Endothelial cell of umbilical vein (primary cell): ENCODE results near the gene CMIP. TPM values are rescaled to one million over a fixed set of nuclear protein-coding genes. Genes with fewer than 3 reads are reported as not detected.

ENCODE experiments used
- BruUV-seq: library from RNA; stranded (reverse); fragments of 400-500 nt; replicated peaks from 2 replicates; lab custom pipeline; 2021; lab: Mats Ljungman, UMichigan
- CTCF ChIA-PET: fragments of 300-600, 350-600 bp; sonication (Branson Sonifier 250); formaldehyde crosslinking; loops from one replicate; lab custom pipeline; 2021; ENCODE audit warnings: antibody characterized with exemption, inconsistent platforms; lab: Charles Lee
- POLR2A ChIA-PET: fragments of 300-600, 350-600 bp; sonication (Branson Sonifier 250); formaldehyde crosslinking; loops from one replicate; lab custom pipeline; 2021; ENCODE audit warnings: antibody characterized with exemption, inconsistent platforms; lab: Charles Lee
- DNase-seq: peaks from one replicate; pipeline ENCODE4 v3.0.0-alpha.2; 2011; ENCODE audit warnings: low read depth, low spot score
- FAIRE-seq: peaks from 2 replicates; lab custom pipeline; 2011; peaks lifted over from hg19 to GRCh38; lab: Jason Lieb, UNC
- H2AFZ ChIP-seq: 2 replicates; pipeline ENCODE4 v1.6.0; 2012; ENCODE audit warnings: low read depth, low read length, control low read depth, inconsistent platforms
- H3K27ac ChIP-seq: 2 replicates; pipeline ENCODE4 v1.5.1; 2011; ENCODE audit warnings: low read depth, mild to moderate bottlenecking, control low read depth, low read length, moderate library complexity; ENCODE audit not compliant: insufficient read depth
- H3K27me3 ChIP-seq, 2 experiments: 2 replicates each; pipeline versions ENCODE4 v1.6.0 to v1.6.1; 2011; ENCODE audit warnings: low read length in 2 of 2, mixed read lengths in 1 of 2; ENCODE audit not compliant: control insufficient read depth in 2 of 2, insufficient read depth in 2 of 2
- H3K36me3 ChIP-seq, 2 experiments: 2 replicates in 1 of 2; 3 replicates in 1 of 2; pipeline ENCODE4 v1.5.1; 2011; ENCODE audit warnings: low read length in 2 of 2, mild to moderate bottlenecking in 1 of 2, moderate library complexity in 1 of 2; ENCODE audit not compliant: control insufficient read depth in 2 of 2, insufficient read depth in 2 of 2; ENCODE audit errors: extremely low read depth in 1 of 2
- H3K4me1 ChIP-seq: 3 replicates; pipeline ENCODE4 v1.5.1; 2011; ENCODE audit warnings: mild to moderate bottlenecking, low read length; ENCODE audit not compliant: control insufficient read depth, insufficient read depth; ENCODE audit errors: extremely low read depth
- H3K4me2 ChIP-seq: 2 replicates; pipeline ENCODE4 v1.6.1; 2011; ENCODE audit warnings: low read length, control low read depth, mixed read lengths; ENCODE audit not compliant: insufficient read depth
- H3K4me3 ChIP-seq, 3 experiments: fragments of 200-600 bp in 1 of 3; sonication (generic), shearing (Covaris generic) in 1 of 3; replicated peaks in 1 of 3; 2 replicates each; pipeline ENCODE4 v1.5.1; 2011 to 2016; ENCODE audit warnings: control low read depth in 3 of 3, low read length in 3 of 3, mild to moderate bottlenecking in 2 of 3, inconsistent platforms in 1 of 3, low read depth in 1 of 3, moderate library complexity in 1 of 3; ENCODE audit not compliant: insufficient read depth in 1 of 3
- H3K79me2 ChIP-seq: 2 replicates; pipeline ENCODE4 v1.6.0; 2012; ENCODE audit warnings: low read length, inconsistent platforms; ENCODE audit not compliant: control insufficient read depth, insufficient read depth
- H3K9ac ChIP-seq: replicated peaks from 2 replicates; pipeline ENCODE3; 2011; ENCODE audit warnings: low read length, control low read depth; ENCODE audit not compliant: insufficient read depth; ENCODE audit errors: extremely low read depth
- H3K9me1 ChIP-seq: replicated peaks from 3 replicates; pipeline ENCODE4 v1.6.0; 2011; ENCODE audit warnings: mild to moderate bottlenecking, low read length; ENCODE audit not compliant: control insufficient read depth, insufficient read depth; ENCODE audit errors: extremely low read depth
- H3K9me3 ChIP-seq: replicated peaks from 2 replicates; pipeline ENCODE4 v1.5.1; 2012; ENCODE audit warnings: low read length, inconsistent platforms; ENCODE audit not compliant: control insufficient read depth, insufficient read depth
- H4K20me1 ChIP-seq: replicated peaks from 2 replicates; pipeline ENCODE3; 2011; ENCODE audit warnings: mild to moderate bottlenecking, low read length; ENCODE audit not compliant: control insufficient read depth, insufficient read depth; ENCODE audit errors: extremely low read depth
- CTCF ChIP-seq, 2 donors: IDR thresholded peaks; 1 replicate in 1 of 2; 2 replicates in 1 of 2; pipeline ENCODE4 v1.5.1; 2011; ENCODE audit warnings: low read length in 2 of 2, mild to moderate bottlenecking in 2 of 2, moderate library complexity in 2 of 2, control low read depth in 1 of 2, inconsistent platforms in 1 of 2, low read depth in 1 of 2; ENCODE audit not compliant: insufficient read depth in 1 of 2; ENCODE audit errors: extremely low read depth in 1 of 2
- EZH2 ChIP-seq: IDR thresholded peaks from 2 replicates; pipeline ENCODE4 v1.6.1; 2012; ENCODE audit warnings: borderline replicate concordance, low read depth, mild to moderate bottlenecking, moderate library complexity, low read length, inconsistent platforms; ENCODE audit not compliant: severe bottlenecking
- FOS ChIP-seq: IDR thresholded peaks from 2 replicates; pipeline ENCODE4 v1.6.1; 2011; ENCODE audit warnings: mild to moderate bottlenecking, low read length, moderate library complexity, borderline replicate concordance; ENCODE audit not compliant: insufficient read depth
- GATA2 ChIP-seq: IDR thresholded peaks from 2 replicates; pipeline ENCODE4 v1.7.0; 2011; ENCODE audit warnings: low read depth, mild to moderate bottlenecking, moderate library complexity, mixed read lengths, low read length; ENCODE audit not compliant: insufficient read length, insufficient read depth
- JUN ChIP-seq: IDR thresholded peaks from 2 replicates; pipeline ENCODE4 v1.6.1; 2011; ENCODE audit warnings: borderline replicate concordance, low read depth; ENCODE audit not compliant: insufficient read length, insufficient read depth
- MAX ChIP-seq: IDR thresholded peaks from 2 replicates; pipeline ENCODE4 v1.6.1; 2011; ENCODE audit not compliant: insufficient read depth, insufficient read length
- MYC ChIP-seq: IDR thresholded peaks from one replicate; pipeline ENCODE4 v1.6.1; 2011; ENCODE audit warnings: mild to moderate bottlenecking, low read depth, low read length
- POLR2A ChIP-seq: IDR thresholded peaks from 2 replicates; pipeline ENCODE4 v1.6.1; 2012; ENCODE audit warnings: low read depth, mild to moderate bottlenecking, control low read depth, low read length
- POLR2AphosphoS5 ChIP-seq: IDR thresholded peaks from 2 replicates; pipeline ENCODE4 v1.6.1; 2012; ENCODE audit warnings: low read depth, mild to moderate bottlenecking, control low read depth, low read length, moderate library complexity; ENCODE audit not compliant: insufficient read depth
- dilution Hi-C: fragments of 300-500 bp; cut with MboI; formaldehyde crosslinking; loops from one replicate; pipeline ENCODE4 v1.15.0; 2019; ENCODE audit warnings: low sequenced_read_pairs; ENCODE audit not compliant: extremely low pct_ligation_motif_present
- intact Hi-C: fragments of 100-400 bp; cut with micrococcal nuclease; formaldehyde crosslinking; loops from one replicate; pipeline ENCODE4 v1.10.0; 2022
- polyA plus RNA-seq, 4 experiments: library from polyadenylated mRNA; depleted of rRNA in 3 of 4; stranded (reverse) in 3 of 4; unstranded in 1 of 4; fragments of >200 nt; gene quantifications; 2 replicates each; pipeline versions ENCODE4 v1.2.1 to v1.2.3, GENCODE V29; 2011 to 2012; ENCODE audit warnings: missing spikeins in 1 of 4
- total RNA-seq: library from RNA; stranded (reverse); gene quantifications from 2 replicates; pipeline ENCODE4 v1.2.3, GENCODE V29; 2021

CMIP gene
- total and polyA plus RNA-seq, 2 donors (not counting 3 experiments of a cell fraction or from before 2014, with no cell fraction given), result 29.0 to 101 TPM

GRCh38 chr16:81666113-81666512 is 221.5 kb downstream of the CMIP start:
- FAIRE-seq (no peak), DNase-seq (no peak)
- Histone ChIP-seq H3K9me3 (no peaks in the 10 kb centered on the region), H3K79me2 (no peaks in the 10 kb centered on the region), H3K4me2 (no peak overlapping the region), H3K27me3 (no peaks in the 10 kb centered on the region), H2AFZ (no peak overlapping the region), H3K9ac (no peak overlapping the region), H3K4me1 (no peaks in the 10 kb centered on the region), H3K27ac (no peak overlapping the region), H3K9me1 (no peaks in the 10 kb centered on the region), H3K36me3 (peaks cover 2 to 46% of the 10 kb centered on the region in 2 experiments), H3K4me3 (no peak overlapping the region), H4K20me1 (no peaks in the 10 kb centered on the region)
- POLR2A ChIA-PET, result no interaction called here
- TF ChIP-seq POLR2A (no peak), JUN (no peak), EZH2 (no peak)
- BruUV-seq, result no TSS peak
- dilution Hi-C loops (no loop called here), intact Hi-C loops (no loop called here)
- CTCF ChIA-PET, result interaction anchor here (0.8 to 1.1 kb wide), 2 partner anchors 18 to 32 kb away, joined by 3 read pairs; no protein-coding TSS in a partner anchor

- H4K20me1 ChIP-seq, result no peaks in the 10 kb centered on the region
- no peak overlapping the region for H3K27ac ChIP-seq
- intact Hi-C loops (no loop called here), dilution Hi-C loops (no loop called here)
- no peak for TF ChIP-seq MYC
- TF ChIP-seq GATA2, result no peak
- TF ChIP-seq JUN, result no peak
- no peak for TF ChIP-seq MAX
- no peak for TF ChIP-seq POLR2AphosphoS5
- TF ChIP-seq CTCF (IDR thresholded peaks at IDR 0.05; ENCODE audit: extremely low read depth in 1 of 2, insufficient read depth in 1 of 2, low read depth in 1 of 2, low read length in 2 of 2), result no peak
- TF ChIP-seq FOS, result no peak
- no peak for TF ChIP-seq EZH2
- TF ChIP-seq POLR2A, result no peak
- H3K9ac ChIP-seq, result no peak overlapping the region
- POLR2A ChIA-PET, result no interaction called here
- no peaks in the 10 kb centered on the region for H3K9me3 ChIP-seq
- no peak overlapping the region for H3K4me2 ChIP-seq
- DNase-seq (no peak), FAIRE-seq (no peak)
- no TSS peak for BruUV-seq
- CTCF ChIA-PET, result interaction anchor here (0.9 to 1.0 kb wide), 2 partner anchors 30 to 56 kb away, joined by 3 read pairs; no protein-coding TSS in a partner anchor
- H3K9me1 ChIP-seq, result no peaks in the 10 kb centered on the region
- H3K27me3 ChIP-seq, result no peaks in the 10 kb centered on the region
- no peak overlapping the region for H2AFZ ChIP-seq
- H3K79me2 ChIP-seq, result no peaks in the 10 kb centered on the region
- H3K4me1 ChIP-seq, result no peaks in the 10 kb centered on the region
- no peak overlapping the region for H3K4me3 ChIP-seq
- H3K36me3 ChIP-seq, result peaks cover 2 to 49% of the 10 kb centered on the region in 2 experiments
Observed at GRCh38 chr16:81668243-81669097, 223.9 kb downstream of the CMIP start.
